HCT116 (cell line): ENCODE data around the gene SPATS2L. TPM values are rescaled to one million over a fixed set of nuclear protein-coding genes. Genes with fewer than 3 reads are reported as not detected.

Source experiments
- ATAC-seq: fragments of 200-7000 bp; cut with Tn5 transposase; 2 replicates; pipeline ENCODE4 v1.9.1; 2020; ENCODE audit warnings: mild to moderate bottlenecking, moderate library complexity
- BruUV-seq: library from RNA; stranded (reverse); fragments of 400-500 nt; replicated peaks from 2 replicates; lab custom pipeline; 2021; lab: Mats Ljungman, UMichigan
- CTCF ChIA-PET: fragments of 300-600 bp; sonication (Branson Sonifier 250); formaldehyde crosslinking; loops from one replicate; lab custom pipeline; 2021; ENCODE audit warnings: antibody characterized with exemption; lab: Charles Lee
- POLR2A ChIA-PET: fragments of 300-600, 350-600 bp; sonication (Branson Sonifier 250); formaldehyde crosslinking; loops from one replicate; lab custom pipeline; 2021; ENCODE audit warnings: antibody characterized with exemption; lab: Charles Lee
- RAD21 ChIA-PET, 2 experiments: fragments of 300-600 bp; sonication (Branson Sonifier 250); formaldehyde crosslinking; loops; one replicate each; lab custom pipeline; 2023; ENCODE audit warnings: low total read pairs in 2 of 2; ENCODE audit not compliant: uncharacterized antibody in 2 of 2, unreplicated experiment in 2 of 2, low non-redundant PET in 1 of 2; lab: Charles Lee
- DNase-seq: peaks from one replicate; pipeline ENCODE4 v3.0.0-alpha.2; 2010; ENCODE audit warnings: low read depth, low spot score
- H2AFZ ChIP-seq: fragments of 200-600 bp; shearing (Covaris generic), sonication (generic); 2 replicates; pipeline ENCODE4 v1.6.1; 2017; ENCODE audit warnings: low read depth, mixed run types, mixed read lengths, antibody characterized with exemption, low read length; ENCODE audit not compliant: poor library complexity, severe bottlenecking
- H3K27ac ChIP-seq: 2 replicates; pipeline ENCODE4 v1.5.1; 2012; ENCODE audit warnings: low read depth, low read length
- H3K27me3 ChIP-seq: fragments of 200-600 bp; sonication (generic); 2 replicates; pipeline ENCODE4 v1.6.1; 2016; ENCODE audit warnings: mixed run types, low read length, mixed read lengths; ENCODE audit not compliant: insufficient read depth
- H3K36me3 ChIP-seq, 2 experiments: fragments of 200-500 bp in 1 of 2; fragments of 200-600 bp in 1 of 2; sonication (Bioruptor generic) in 1 of 2; sonication (generic) in 1 of 2; 2 replicates each; pipeline versions ENCODE4 v1.5.1 to v1.6.1; 2014 to 2016; ENCODE audit warnings: low read length in 2 of 2, inconsistent platforms in 1 of 2, mixed read lengths in 1 of 2, mixed run types in 1 of 2; ENCODE audit not compliant: insufficient read depth in 2 of 2, control insufficient read depth in 1 of 2
- H3K4me1 ChIP-seq, 2 experiments: fragments of 200-600 bp in 1 of 2; sonication (generic) in 1 of 2; 2 replicates each; pipeline versions ENCODE4 v1.5.1 to v1.6.1; 2012 to 2017; ENCODE audit warnings: low read length in 2 of 2, inconsistent platforms in 1 of 2, mild to moderate bottlenecking in 1 of 2, mixed read lengths in 1 of 2, mixed run types in 1 of 2, moderate library complexity in 1 of 2; ENCODE audit not compliant: insufficient read depth in 2 of 2, control insufficient read depth in 1 of 2
- H3K4me2 ChIP-seq: fragments of 200-600 bp; sonication (generic); 2 replicates; pipeline ENCODE4 v1.6.1; 2017; ENCODE audit warnings: mixed run types, low read length, mixed read lengths
- H3K4me3 ChIP-seq, 2 experiments: fragments of 200-600 bp in 1 of 2; sonication (generic) in 1 of 2; replicated peaks in 1 of 2; 2 replicates each; pipeline ENCODE4 v1.5.1; 2011 to 2016; ENCODE audit warnings: low read length in 2 of 2, control low read depth in 1 of 2, low read depth in 1 of 2, mild to moderate bottlenecking in 1 of 2, mixed read lengths in 1 of 2, mixed run types in 1 of 2
- H3K79me2 ChIP-seq: fragments of 200-600 bp; sonication (generic); 2 replicates; pipeline ENCODE4 v1.6.1; 2017; ENCODE audit warnings: mild to moderate bottlenecking, mixed run types, low read length, moderate library complexity, mixed read lengths; ENCODE audit not compliant: insufficient read depth
- H3K9ac ChIP-seq: fragments of 200-600 bp; sonication (generic); 2 replicates; pipeline ENCODE4 v1.6.1; 2016; ENCODE audit warnings: low read length, mixed read lengths
- H3K9me2 ChIP-seq: fragments of 200-600 bp; sonication (generic), shearing (Covaris generic); 2 replicates; pipeline ENCODE4 v1.6.1; 2017; ENCODE audit warnings: mixed run types, mild to moderate bottlenecking, moderate library complexity; ENCODE audit not compliant: insufficient read depth
- H3K9me3 ChIP-seq, 2 experiments: fragments of 200-500 bp in 1 of 2; fragments of 200-600 bp in 1 of 2; sonication (Bioruptor generic) in 1 of 2; sonication (generic) in 1 of 2; 2 replicates each; pipeline ENCODE4 v1.6.1; 2014 to 2017; ENCODE audit warnings: low read length in 2 of 2, mixed read lengths in 2 of 2, inconsistent platforms in 1 of 2, low read depth in 1 of 2, mild to moderate bottlenecking in 1 of 2, mixed run types in 1 of 2, moderate library complexity in 1 of 2; ENCODE audit not compliant: control insufficient read depth in 1 of 2, insufficient read depth in 1 of 2
- H4K20me1 ChIP-seq: fragments of 200-600 bp; sonication (generic), shearing (Covaris generic); 2 replicates; pipeline ENCODE4 v1.6.1; 2017; ENCODE audit warnings: mixed run types, mild to moderate bottlenecking, moderate library complexity; ENCODE audit not compliant: insufficient read depth
- CBX3 ChIP-seq: IDR thresholded peaks from 2 replicates; pipeline ENCODE4 v1.6.1; 2012; ENCODE audit warnings: low read depth
- CEBPB ChIP-seq: IDR thresholded peaks from 2 replicates; pipeline ENCODE4 v1.6.1; 2012; ENCODE audit warnings: low read depth
- ELF1 ChIP-seq: IDR thresholded peaks from 2 replicates; pipeline ENCODE4 v1.6.1; 2012; ENCODE audit warnings: low read depth, borderline replicate concordance
- EZH2 ChIP-seq: fragments of 200-600 bp; sonication (generic); IDR thresholded peaks from 2 replicates; pipeline ENCODE4 v1.6.1; 2017; ENCODE audit warnings: antibody characterized with exemption, mixed run types
- EZH2phosphoT487 ChIP-seq: fragments of 200-600 bp; IDR thresholded peaks from 2 replicates; pipeline ENCODE4 v1.6.1; 2018; ENCODE audit warnings: antibody characterized with exemption, borderline replicate concordance
- FOSL1 ChIP-seq: IDR thresholded peaks from 2 replicates; pipeline ENCODE4 v1.6.1; 2012; ENCODE audit warnings: low read depth
- JUND ChIP-seq: IDR thresholded peaks from 2 replicates; pipeline ENCODE4 v1.6.1; 2012
- POLR2A ChIP-seq: IDR thresholded peaks from 2 replicates; pipeline ENCODE4 v1.7.0; 2011; ENCODE audit warnings: borderline replicate concordance; ENCODE audit not compliant: insufficient read depth, insufficient read length; ENCODE audit errors: extremely low read depth
- POLR2AphosphoS5 ChIP-seq: IDR thresholded peaks from 2 replicates; pipeline ENCODE4 v1.6.1; 2011; ENCODE audit warnings: mild to moderate bottlenecking, low read depth, low read length, moderate library complexity
- RAD21 ChIP-seq: IDR thresholded peaks from 2 replicates; pipeline ENCODE4 v1.6.1; 2012; ENCODE audit warnings: low read depth, mild to moderate bottlenecking
- SP1 ChIP-seq: IDR thresholded peaks from 2 replicates; pipeline ENCODE4 v1.6.1; 2012; ENCODE audit warnings: low read depth
- SRF ChIP-seq: IDR thresholded peaks from 2 replicates; pipeline ENCODE4 v1.6.1; 2012; ENCODE audit warnings: low read depth
- ZFX ChIP-seq: fragments of 450-650 bp; IDR thresholded peaks from 2 replicates; pipeline ENCODE4 v1.6.1; 2017
- ZNF274 ChIP-seq: fragments of 200-500 bp; sonication (Bioruptor generic); IDR thresholded peaks from 2 replicates; pipeline ENCODE4 v1.6.1; 2014; ENCODE audit warnings: mild to moderate bottlenecking, low read depth, low read length, inconsistent platforms
- intact Hi-C: fragments of 100-400 bp; cut with micrococcal nuclease; formaldehyde crosslinking; loops from 2 replicates; pipeline ENCODE4 v1.10.0; 2022
- total RNA-seq: library from RNA; stranded (reverse); gene quantifications from one replicate; pipeline ENCODE4 v1.2.1, GENCODE V29; 2021; ENCODE audit not compliant: unreplicated experiment
- TF ChIP-seq, protein P1 (sequence below): IDR thresholded peaks from 2 replicates; pipeline ENCODE4 v1.6.1; 2012
- TF ChIP-seq, protein P2 (sequence below), 3 experiments: fragments of 200-600 bp in 1 of 3; sonication (generic) in 1 of 3; IDR thresholded peaks in 2 of 3; conservative IDR thresholded peaks in 1 of 3; 2 replicates each; pipeline ENCODE4 v1.5.1; 2012 to 2017; ENCODE audit warnings: low read depth in 2 of 3, low read length in 2 of 3, antibody characterized with exemption in 1 of 3, borderline replicate concordance in 1 of 3, control low read depth in 1 of 3, mild to moderate bottlenecking in 1 of 3, mixed read lengths in 1 of 3, mixed run types in 1 of 3, moderate library complexity in 1 of 3; ENCODE audit not compliant: insufficient read depth in 1 of 3

Gene SPATS2L
- total RNA-seq, 1 experiment from 2014 or later = 87.1 TPM

- TF ChIP-seq JUND (no peak), FOSL1 (no peak)
- H3K27me3 ChIP-seq = no peaks in the 10 kb centered on the region
- no peaks in the 10 kb centered on the region for H3K79me2 ChIP-seq
- peaks cover 0 to 20% of the 10 kb centered on the region in 2 experiments; a peak in 2 of 4 replicates for H3K36me3 ChIP-seq
- intact Hi-C loops = no loop called here
- ChIA-PET CTCF (no interaction called here), RAD21 (no interaction called here), POLR2A (no interaction called here)
- no peaks in the 10 kb centered on the region for H3K9me3 ChIP-seq
- H2AFZ ChIP-seq = no peak overlapping the region
- no peak overlapping the region for H3K4me2 ChIP-seq
- DNase-seq (no peak), ATAC-seq (no peak)
- no peaks in the 10 kb centered on the region for H3K9me2 ChIP-seq
- H3K4me3 ChIP-seq = no peak overlapping the region
- no peaks in the 10 kb centered on the region for H4K20me1 ChIP-seq
- no peak overlapping the region for H3K9ac ChIP-seq
- no peaks in the 10 kb centered on the region for H3K4me1 ChIP-seq
- no TSS peak for BruUV-seq
- H3K27ac ChIP-seq = no peak overlapping the region
Observed at GRCh38 chr2:200438251-200438650, 131.8 kb downstream of the SPATS2L start.

DNA sequence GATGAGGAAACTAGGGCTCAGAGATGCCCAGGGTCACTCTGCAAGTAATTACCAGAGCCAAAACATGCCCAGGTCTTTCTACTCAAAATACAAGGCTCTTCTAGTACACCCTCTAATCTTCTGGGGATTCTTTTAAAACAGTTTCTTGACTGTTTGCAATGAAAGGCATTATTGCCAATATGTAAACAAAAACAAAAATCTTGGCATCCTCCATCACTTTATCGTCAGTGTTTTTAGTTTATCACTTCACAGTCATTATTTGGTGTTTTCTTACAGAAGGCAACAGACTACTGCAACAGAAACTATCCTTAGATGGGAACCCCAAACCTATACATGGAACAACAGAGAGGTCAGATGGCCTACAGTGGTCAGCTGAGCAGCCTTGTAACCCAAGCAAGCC is 132.4 kb downstream of the SPATS2L start:
- TF ChIP-seq POLR2AphosphoS5 (no peak), JUND (no peak), CBX3 (no peak), SP1 (no peak), EZH2 (no peak), SRF (no peak), ZFX (no peak), ZNF274 (no peak), EZH2phosphoT487 (no peak), POLR2A (no peak), FOSL1 (no peak), RAD21 (no peak), ELF1 (no peak), CEBPB (no peak)
- TF ChIP-seq, protein P1, sequence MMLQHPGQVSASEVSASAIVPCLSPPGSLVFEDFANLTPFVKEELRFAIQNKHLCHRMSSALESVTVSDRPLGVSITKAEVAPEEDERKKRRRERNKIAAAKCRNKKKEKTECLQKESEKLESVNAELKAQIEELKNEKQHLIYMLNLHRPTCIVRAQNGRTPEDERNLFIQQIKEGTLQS = no peak
- TF ChIP-seq, protein P2, sequence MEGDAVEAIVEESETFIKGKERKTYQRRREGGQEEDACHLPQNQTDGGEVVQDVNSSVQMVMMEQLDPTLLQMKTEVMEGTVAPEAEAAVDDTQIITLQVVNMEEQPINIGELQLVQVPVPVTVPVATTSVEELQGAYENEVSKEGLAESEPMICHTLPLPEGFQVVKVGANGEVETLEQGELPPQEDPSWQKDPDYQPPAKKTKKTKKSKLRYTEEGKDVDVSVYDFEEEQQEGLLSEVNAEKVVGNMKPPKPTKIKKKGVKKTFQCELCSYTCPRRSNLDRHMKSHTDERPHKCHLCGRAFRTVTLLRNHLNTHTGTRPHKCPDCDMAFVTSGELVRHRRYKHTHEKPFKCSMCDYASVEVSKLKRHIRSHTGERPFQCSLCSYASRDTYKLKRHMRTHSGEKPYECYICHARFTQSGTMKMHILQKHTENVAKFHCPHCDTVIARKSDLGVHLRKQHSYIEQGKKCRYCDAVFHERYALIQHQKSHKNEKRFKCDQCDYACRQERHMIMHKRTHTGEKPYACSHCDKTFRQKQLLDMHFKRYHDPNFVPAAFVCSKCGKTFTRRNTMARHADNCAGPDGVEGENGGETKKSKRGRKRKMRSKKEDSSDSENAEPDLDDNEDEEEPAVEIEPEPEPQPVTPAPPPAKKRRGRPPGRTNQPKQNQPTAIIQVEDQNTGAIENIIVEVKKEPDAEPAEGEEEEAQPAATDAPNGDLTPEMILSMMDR (IDR thresholded peaks at IDR 0.05 in 2 of 3, conservative IDR thresholded peaks at IDR 0.05 in 1 of 3; ENCODE audit: borderline replicate concordance in 1 of 3, insufficient read depth in 1 of 3, low read depth in 2 of 3, low read length in 2 of 3) = no peak
- BruUV-seq = no TSS peak
- no peak overlapping the region for H2AFZ ChIP-seq
- ChIA-PET CTCF (no interaction called here), RAD21 (no interaction called here), POLR2A (no interaction called here)
- no peaks in the 10 kb centered on the region for H3K79me2 ChIP-seq
- H3K4me2 ChIP-seq = no peak overlapping the region
- no peak overlapping the region for H3K4me3 ChIP-seq
- no peaks in the 10 kb centered on the region for H3K9me2 ChIP-seq
- H3K27me3 ChIP-seq = no peaks in the 10 kb centered on the region
- no peaks in the 10 kb centered on the region for H3K9me3 ChIP-seq
- no peak for DNase-seq
- ATAC-seq = no peak
- intact Hi-C loops = no loop called here
- no peaks in the 10 kb centered on the region for H4K20me1 ChIP-seq
- peaks cover 0 to 20% of the 10 kb centered on the region in 2 experiments; a peak in 2 of 4 replicates for H3K36me3 ChIP-seq
- H3K27ac ChIP-seq = no peak overlapping the region
- H3K9ac ChIP-seq = no peak overlapping the region
- no peaks in the 10 kb centered on the region for H3K4me1 ChIP-seq
